Suprapubic skin (tissue), 4 donors: ENCODE measurements around the gene PDE2A. TPM values are rescaled to one million over a fixed set of nuclear protein-coding genes. Genes with fewer than 3 reads are reported as not detected.
A peak's percentile ranks its signal among the peaks of the same experiment; 100 is the strongest.

Experiments used
- DNase-seq, 2 donors: peaks; one replicate each; pipeline ENCODE4 v3.0.0-alpha.2; 2019; ENCODE audit warnings: low spot score in 2 of 2
- H3K27ac ChIP-seq: fragments of 200-600 bp; sonication (generic); one replicate; pipeline ENCODE4 v1.5.1; 2019
- H3K27me3 ChIP-seq: fragments of 200-600 bp; sonication (generic); one replicate; pipeline ENCODE4 v1.5.1; 2019
- H3K36me3 ChIP-seq: fragments of 200-600 bp; sonication (generic); one replicate; pipeline ENCODE4 v1.5.1; 2019
- H3K4me1 ChIP-seq: fragments of 200-600 bp; sonication (generic); one replicate; pipeline ENCODE4 v1.5.1; 2019
- H3K4me3 ChIP-seq: fragments of 200-600 bp; sonication (generic); one replicate; pipeline ENCODE4 v1.5.1; 2019; ENCODE audit warnings: mild to moderate bottlenecking
- H3K9me3 ChIP-seq: fragments of 200-600 bp; sonication (generic); one replicate; pipeline ENCODE4 v1.5.1; 2019
- EP300 ChIP-seq: sonication (generic); formaldehyde crosslinking; IDR thresholded peaks from one replicate; pipeline ENCODE4 v1.6.1; 2017; ENCODE audit warnings: antibody characterized with exemption
- POLR2A ChIP-seq, 2 donors: fragments of 450-650 bp; IDR thresholded peaks; one replicate each; pipeline ENCODE4 v1.6.1; 2017; ENCODE audit warnings: antibody characterized with exemption in 2 of 2, mild to moderate bottlenecking in 2 of 2, moderate library complexity in 2 of 2
- POLR2AphosphoS5 ChIP-seq, 3 donors: sonication (generic); formaldehyde crosslinking; IDR thresholded peaks; one replicate each; pipeline ENCODE4 v1.6.1; 2017; ENCODE audit warnings: antibody characterized with exemption in 3 of 3
- WGBS: methylation state at CpG from one replicate; pipeline ENCODE4 v1.1.5; 2018; 5-methylcytosine and 5-hydroxymethylcytosine counted together
- total RNA-seq, 4 donors: library from RNA; depleted of rRNA; stranded (reverse); fragments of >200 nt; gene quantifications; one replicate each; pipeline ENCODE4 v1.1.0, GENCODE V29; 2016
- TF ChIP-seq, protein P1 (sequence below), 2 donors: fragments of 200-600 bp in 1 of 2; fragments of 450-650 bp in 1 of 2; sonication (generic) in 1 of 2; IDR thresholded peaks; one replicate each; pipeline ENCODE4 v1.5.1; 2016 to 2019; ENCODE audit warnings: antibody characterized with exemption in 2 of 2, mild to moderate bottlenecking in 1 of 2, moderate library complexity in 1 of 2

PDE2A gene
- total RNA-seq, 4 donors from 2014 or later = 5.4 to 49.9 (median 31.2) TPM

GRCh38 chr11:72679869-72680268, 5.6 kb upstream of the PDE2A start:
- WGBS = 56% methylated on average over 4 of the region's 5 CpGs
- Histone ChIP-seq H3K9me3 (no peaks in the 10 kb centered on the region), H3K27ac (no peak overlapping the region), H3K4me3 (no peak overlapping the region), H3K27me3 (peaks cover 44% of the 10 kb centered on the region), H3K4me1 (peaks cover 30% of the 10 kb centered on the region), H3K36me3 (no peaks in the 10 kb centered on the region)
- TF ChIP-seq POLR2AphosphoS5 (IDR thresholded peaks at IDR 0.05) (no peak), POLR2A (IDR thresholded peaks at IDR 0.05) (no peak), EP300 (no peak)
- TF ChIP-seq, protein P1, sequence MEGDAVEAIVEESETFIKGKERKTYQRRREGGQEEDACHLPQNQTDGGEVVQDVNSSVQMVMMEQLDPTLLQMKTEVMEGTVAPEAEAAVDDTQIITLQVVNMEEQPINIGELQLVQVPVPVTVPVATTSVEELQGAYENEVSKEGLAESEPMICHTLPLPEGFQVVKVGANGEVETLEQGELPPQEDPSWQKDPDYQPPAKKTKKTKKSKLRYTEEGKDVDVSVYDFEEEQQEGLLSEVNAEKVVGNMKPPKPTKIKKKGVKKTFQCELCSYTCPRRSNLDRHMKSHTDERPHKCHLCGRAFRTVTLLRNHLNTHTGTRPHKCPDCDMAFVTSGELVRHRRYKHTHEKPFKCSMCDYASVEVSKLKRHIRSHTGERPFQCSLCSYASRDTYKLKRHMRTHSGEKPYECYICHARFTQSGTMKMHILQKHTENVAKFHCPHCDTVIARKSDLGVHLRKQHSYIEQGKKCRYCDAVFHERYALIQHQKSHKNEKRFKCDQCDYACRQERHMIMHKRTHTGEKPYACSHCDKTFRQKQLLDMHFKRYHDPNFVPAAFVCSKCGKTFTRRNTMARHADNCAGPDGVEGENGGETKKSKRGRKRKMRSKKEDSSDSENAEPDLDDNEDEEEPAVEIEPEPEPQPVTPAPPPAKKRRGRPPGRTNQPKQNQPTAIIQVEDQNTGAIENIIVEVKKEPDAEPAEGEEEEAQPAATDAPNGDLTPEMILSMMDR (IDR thresholded peaks at IDR 0.05) = no peak
- DNase-seq = no peak

- H3K27me3 ChIP-seq = peaks cover 57% of the 10 kb centered on the region
- TF ChIP-seq EP300 (no peak), POLR2A (IDR thresholded peaks at IDR 0.05) (no peak), POLR2AphosphoS5 (IDR thresholded peaks at IDR 0.05) (no peak)
- TF ChIP-seq, protein P1 (IDR thresholded peaks at IDR 0.05) = no peak
- no peaks in the 10 kb centered on the region for H3K36me3 ChIP-seq
- DNase-seq = no peak
- no peak overlapping the region for H3K27ac ChIP-seq
- H3K4me1 ChIP-seq = peaks cover 20% of the 10 kb centered on the region
- no peak overlapping the region for H3K4me3 ChIP-seq
- 72% methylated on average over 8 of the region's 8 CpGs for WGBS
- no peaks in the 10 kb centered on the region for H3K9me3 ChIP-seq
Observed at GRCh38 chr11:72678524-72678923, 4.3 kb upstream of the PDE2A start.

DNA sequence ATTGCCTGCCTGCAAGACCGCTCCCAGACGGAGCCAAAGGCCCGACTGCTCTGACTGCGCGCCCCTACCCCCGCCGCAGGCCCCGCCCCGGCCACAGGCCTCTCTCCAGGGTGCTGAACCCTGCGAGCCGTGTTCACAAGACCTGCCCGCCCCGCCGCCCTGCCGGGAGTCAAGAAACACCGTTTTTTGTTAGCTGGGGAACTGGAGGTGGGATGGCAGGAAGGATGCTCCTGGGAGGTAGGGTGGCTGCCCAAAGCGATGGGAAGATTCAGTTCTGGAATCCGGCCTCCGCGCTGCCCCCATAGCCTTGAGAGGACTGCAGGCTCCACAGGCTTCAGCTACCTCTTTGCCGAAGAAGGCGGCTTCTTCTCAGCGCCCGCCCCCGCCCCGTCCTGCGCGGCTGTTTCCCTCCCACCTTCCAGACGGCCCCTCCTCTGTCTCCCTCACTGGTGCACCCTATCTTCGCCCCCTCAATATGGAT, 2.7 kb upstream of the PDE2A start:
- WGBS = 3% methylated on average over 17 of the region's 30 CpGs
- DNase-seq = peak in 1 of 2 donors; percentile 78
- H3K9me3 ChIP-seq = no peaks in the 10 kb centered on the region
- H3K4me1 ChIP-seq = peaks cover 20% of the 10 kb centered on the region
- H3K27ac ChIP-seq = no peak overlapping the region
- H3K27me3 ChIP-seq = peaks cover 73% of the 10 kb centered on the region
- H3K4me3 ChIP-seq = no peak overlapping the region
- H3K36me3 ChIP-seq = no peaks in the 10 kb centered on the region
- TF ChIP-seq EP300 (no peak), POLR2A (IDR thresholded peaks at IDR 0.05) (no peak), POLR2AphosphoS5 (IDR thresholded peaks at IDR 0.05) (no peak)
- TF ChIP-seq, protein P1 (IDR thresholded peaks at IDR 0.05) = no peak

- 53% methylated on average over 2 of the region's 2 CpGs for WGBS
Observed at GRCh38 chr11:72675221-72675620, 999 bp upstream of the PDE2A start.

GRCh38 chr11:72673284-72673942, 809 bp downstream of the PDE2A start:
- TF ChIP-seq, protein P1 (IDR thresholded peaks at IDR 0.05) = no peak
- TF ChIP-seq POLR2A (IDR thresholded peaks at IDR 0.05) (no peak), POLR2AphosphoS5 (IDR thresholded peaks at IDR 0.05) (no peak), EP300 (no peak)
- no peak overlapping the region for H3K4me3 ChIP-seq
- no peak overlapping the region for H3K27ac ChIP-seq
- H3K27me3 ChIP-seq = peaks cover 76% of the 10 kb centered on the region
- 32% methylated on average over 12 of the region's 12 CpGs for WGBS
- DNase-seq = no peak
- no peaks in the 10 kb centered on the region for H3K36me3 ChIP-seq
- H3K9me3 ChIP-seq = no peaks in the 10 kb centered on the region
- peaks cover 7% of the 10 kb centered on the region for H3K4me1 ChIP-seq

More at GRCh38 chr11:72675221-72675620, 999 bp upstream of the PDE2A start:
- peaks cover 7% of the 10 kb centered on the region for H3K4me1 ChIP-seq
- H3K4me3 ChIP-seq = no peak overlapping the region
- peaks cover 83% of the 10 kb centered on the region for H3K27me3 ChIP-seq
- TF ChIP-seq EP300 (no peak), POLR2AphosphoS5 (IDR thresholded peaks at IDR 0.05) (no peak), POLR2A (IDR thresholded peaks at IDR 0.05) (no peak)
- TF ChIP-seq, protein P1 (IDR thresholded peaks at IDR 0.05) = no peak
- H3K36me3 ChIP-seq = no peaks in the 10 kb centered on the region
- DNase-seq = no peak
- H3K9me3 ChIP-seq = no peaks in the 10 kb centered on the region
- no peak overlapping the region for H3K27ac ChIP-seq
